ENCODE measurements around the gene EHMT2. TPM values are rescaled to one million over a fixed set of nuclear protein-coding genes. Genes with fewer than 3 reads are reported as not detected.

Gene EHMT2
- total and polyA plus RNA-seq, 2 of the 13 experiments (the other 11 are each of a cell fraction or from before 2014, with no cell fraction given), result 55.2 to 69.2 TPM

DNA sequence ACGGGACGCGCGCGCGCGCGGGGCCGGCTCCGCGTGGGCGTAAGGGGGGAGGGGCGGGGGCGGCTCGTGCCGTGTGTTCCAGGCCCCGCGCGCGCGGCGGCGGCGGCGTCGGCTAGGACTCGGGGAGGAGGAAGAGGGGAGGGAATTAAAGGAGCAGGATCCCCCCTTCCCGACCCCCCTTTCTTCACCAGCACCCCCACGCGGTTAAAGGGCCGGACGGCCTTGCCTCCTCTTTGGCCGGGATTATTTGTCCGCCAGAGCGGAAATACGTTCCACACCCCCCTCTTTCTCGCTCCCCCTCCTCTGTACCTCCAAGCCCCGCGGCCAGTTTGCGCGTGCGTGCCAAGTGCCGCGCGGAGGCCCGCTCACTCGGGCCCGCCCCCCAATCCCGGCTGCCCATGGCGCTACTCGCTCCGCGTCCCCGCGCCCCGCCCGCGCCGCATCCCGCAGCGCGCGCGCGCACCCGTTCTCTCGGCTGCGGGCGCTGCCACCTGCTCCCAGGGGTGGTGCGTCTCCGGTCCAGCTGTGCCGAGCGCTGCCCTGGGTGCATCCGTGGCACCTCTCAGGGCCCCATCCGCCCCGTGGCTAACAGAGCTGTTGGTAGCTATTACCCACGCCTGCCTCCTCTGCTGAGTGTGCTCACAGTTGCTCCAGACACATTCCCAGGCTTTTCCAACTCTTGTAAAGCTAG, 4.6 kb upstream of the EHMT2 start, which contains the start of gene ZBTB12:
TSS of gene ZBTB12 (minus strand) at position 134 of the 691 bp plus-strand sequence. CDS start 781 bp downstream, outside the sequence.
- in situ Hi-C loops (cut with HindIII; ENCODE audit: extremely low pct_ligation_motif_present, low pct_unique_long_range_greater_than_20kb) (loop anchor here (5.0 to 25.0 kb wide), 2 partner anchors 45 to 1060 kb away; partner anchors contain the start of genes BRD2, CFB and HLA-DMA), intact Hi-C loops (cut with micrococcal nuclease; ENCODE audit: unreplicated experiment) (loop anchor here (1.0 to 2.0 kb wide), 3 partner anchors 21 to 50 kb away; no protein-coding TSS in a partner anchor)
- Histone ChIP-seq H3K27me3 (ENCODE audit: control insufficient read depth in 1 of 2, insufficient read depth in 2 of 2, low read length in 2 of 2) (peaks cover 1 to 13% of the 10 kb centered on the region in 2 experiments; a peak in 2 of 5 replicates), H3K4me2 (ENCODE audit: low read depth, low read length) (peak within 1 kb of the TSS; percentile 95), H3K4me3 (replicated peaks in 1 of 3; ENCODE audit: insufficient read depth in 1 of 3, low read depth in 2 of 3, low read length in 3 of 3) (peak within 1 kb of the TSS; percentile 65 to 78 (median 67)), H3K79me2 (ENCODE audit: insufficient read depth, low read length) (peaks cover 17% of the 10 kb centered on the region), H3K9me3 (ENCODE audit: low read length) (no peaks in the 10 kb centered on the region), H3K36me3 (replicated peaks in 1 of 2; ENCODE audit: control insufficient read depth in 1 of 2, insufficient read depth in 2 of 2, low read length in 2 of 2) (no peaks in the 10 kb centered on the region), H3K27ac (ENCODE audit: extremely low read length, insufficient read depth, low read length) (peak within 1 kb of the TSS; percentile 60), H3K9ac (ENCODE audit: insufficient read depth, low read depth, low read length) (peak within 1 kb of the TSS; percentile 66), H4K20me1 (ENCODE audit: insufficient read depth, low read length) (no peaks in the 10 kb centered on the region), H2AFZ (ENCODE audit: low read length) (no peak within 1 kb of the TSS), H3K4me1 (ENCODE audit: insufficient read depth, low read length) (peaks cover 51% of the 10 kb centered on the region)
- WGBS (ENCODE audit: low lambda C conversion rate), result 1% methylated on average over 60 of the region's 77 CpGs
- FAIRE-seq, result peak; percentile 95
- DNase-seq (ENCODE audit: low spot score), result peak; percentile 96
- CTCF ChIA-PET (ENCODE audit: low intra/inter-chr PET ratio, low total read pairs), result interaction anchor here (1.3 kb wide), 1 partner anchor 51 kb away, joined by 4 read pairs; no protein-coding TSS in a partner anchor
- BruUV-seq (replicated peaks), result no TSS peak
- POLR2A ChIA-PET, result interaction anchor here (0.7 to 5.6 kb wide), 19 partner anchors 16 to 199 kb away, joined by 3 to 69 read pairs (median 5); partner anchors contain the start of genes ABHD16A, C2, CFB and HSPA1A
- ATAC-seq, result peak; percentile 76
- TF ChIP-seq DNMT1 (CRISPR knock-in tag; IDR thresholded peaks at IDR 0.05) (peak; percentile 91), SAFB2 (CRISPR knock-in tag; IDR thresholded peaks at IDR 0.05; ENCODE audit: borderline replicate concordance, low read depth) (peak; percentile 89), ZNF746 (CRISPR knock-in tag; IDR thresholded peaks at IDR 0.05) (peak; percentile 86; the same call in 1 of the 2 replicates), HOXA5 (CRISPR knock-in tag; IDR thresholded peaks at IDR 0.05) (peak; percentile 52; the same call in 1 of the 2 replicates), ZBTB20 (CRISPR knock-in tag; IDR thresholded peaks at IDR 0.05; ENCODE audit: borderline replicate concordance, low read depth) (0 out of 2 replicates have a peak, but pooled peaks have one; percentile 27), ZNF431 (CRISPR knock-in tag; IDR thresholded peaks at IDR 0.05; ENCODE audit: borderline replicate concordance, low read depth) (peak; percentile 96), AGO2 (optimal IDR thresholded peaks at IDR 0.05; ENCODE audit: low read depth, low read length) (peak; percentile 98), LCORL (IDR thresholded peaks at IDR 0.05) (no peak), LCORL (CRISPR knock-in tag; IDR thresholded peaks at IDR 0.05) (peak; percentile 75; the same call in 1 of the 2 replicates), FOXA3 (CRISPR knock-in tag; IDR thresholded peaks at IDR 0.05) (no peak), REL (CRISPR knock-in tag; conservative IDR thresholded peaks at IDR 0.05) (no peak), RCOR2 (CRISPR knock-in tag; IDR thresholded peaks at IDR 0.05) (no peak), SALL2 (CRISPR knock-in tag; IDR thresholded peaks at IDR 0.05) (0 out of 2 replicates have a peak, but pooled peaks have one; percentile 21), POLR2AphosphoS5 (IDR thresholded peaks at IDR 0.05; ENCODE audit: low read depth, low read length) (0 out of 2 replicates have a peak, but pooled peaks have one; percentile 32), ZNF747 (CRISPR knock-in tag; IDR thresholded peaks at IDR 0.05; ENCODE audit: borderline replicate concordance) (peak; percentile 84), KDM5B (CRISPR knock-in tag; IDR thresholded peaks at IDR 0.05; ENCODE audit: borderline replicate concordance) (peak; percentile 53; the same call in 1 of the 2 replicates)
- TF ChIP-seq, protein P1, sequence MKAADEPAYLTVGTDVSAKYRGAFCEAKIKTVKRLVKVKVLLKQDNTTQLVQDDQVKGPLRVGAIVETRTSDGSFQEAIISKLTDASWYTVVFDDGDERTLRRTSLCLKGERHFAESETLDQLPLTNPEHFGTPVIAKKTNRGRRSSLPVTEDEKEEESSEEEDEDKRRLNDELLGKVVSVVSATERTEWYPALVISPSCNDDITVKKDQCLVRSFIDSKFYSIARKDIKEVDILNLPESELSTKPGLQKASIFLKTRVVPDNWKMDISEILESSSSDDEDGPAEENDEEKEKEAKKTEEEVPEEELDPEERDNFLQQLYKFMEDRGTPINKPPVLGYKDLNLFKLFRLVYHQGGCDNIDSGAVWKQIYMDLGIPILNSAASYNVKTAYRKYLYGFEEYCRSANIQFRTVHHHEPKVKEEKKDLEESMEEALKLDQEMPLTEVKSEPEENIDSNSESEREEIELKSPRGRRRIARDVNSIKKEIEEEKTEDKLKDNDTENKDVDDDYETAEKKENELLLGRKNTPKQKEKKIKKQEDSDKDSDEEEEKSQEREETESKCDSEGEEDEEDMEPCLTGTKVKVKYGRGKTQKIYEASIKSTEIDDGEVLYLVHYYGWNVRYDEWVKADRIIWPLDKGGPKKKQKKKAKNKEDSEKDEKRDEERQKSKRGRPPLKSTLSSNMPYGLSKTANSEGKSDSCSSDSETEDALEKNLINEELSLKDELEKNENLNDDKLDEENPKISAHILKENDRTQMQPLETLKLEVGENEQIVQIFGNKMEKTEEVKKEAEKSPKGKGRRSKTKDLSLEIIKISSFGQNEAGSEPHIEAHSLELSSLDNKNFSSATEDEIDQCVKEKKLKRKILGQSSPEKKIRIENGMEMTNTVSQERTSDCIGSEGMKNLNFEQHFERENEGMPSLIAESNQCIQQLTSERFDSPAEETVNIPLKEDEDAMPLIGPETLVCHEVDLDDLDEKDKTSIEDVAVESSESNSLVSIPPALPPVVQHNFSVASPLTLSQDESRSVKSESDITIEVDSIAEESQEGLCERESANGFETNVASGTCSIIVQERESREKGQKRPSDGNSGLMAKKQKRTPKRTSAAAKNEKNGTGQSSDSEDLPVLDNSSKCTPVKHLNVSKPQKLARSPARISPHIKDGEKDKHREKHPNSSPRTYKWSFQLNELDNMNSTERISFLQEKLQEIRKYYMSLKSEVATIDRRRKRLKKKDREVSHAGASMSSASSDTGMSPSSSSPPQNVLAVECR (CRISPR knock-in tag; IDR thresholded peaks at IDR 0.05; ENCODE audit: borderline replicate concordance), result peak; percentile 68; the same call in 1 of the 2 replicates
- TF ChIP-seq, protein P2, sequence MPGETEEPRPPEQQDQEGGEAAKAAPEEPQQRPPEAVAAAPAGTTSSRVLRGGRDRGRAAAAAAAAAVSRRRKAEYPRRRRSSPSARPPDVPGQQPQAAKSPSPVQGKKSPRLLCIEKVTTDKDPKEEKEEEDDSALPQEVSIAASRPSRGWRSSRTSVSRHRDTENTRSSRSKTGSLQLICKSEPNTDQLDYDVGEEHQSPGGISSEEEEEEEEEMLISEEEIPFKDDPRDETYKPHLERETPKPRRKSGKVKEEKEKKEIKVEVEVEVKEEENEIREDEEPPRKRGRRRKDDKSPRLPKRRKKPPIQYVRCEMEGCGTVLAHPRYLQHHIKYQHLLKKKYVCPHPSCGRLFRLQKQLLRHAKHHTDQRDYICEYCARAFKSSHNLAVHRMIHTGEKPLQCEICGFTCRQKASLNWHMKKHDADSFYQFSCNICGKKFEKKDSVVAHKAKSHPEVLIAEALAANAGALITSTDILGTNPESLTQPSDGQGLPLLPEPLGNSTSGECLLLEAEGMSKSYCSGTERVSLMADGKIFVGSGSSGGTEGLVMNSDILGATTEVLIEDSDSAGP (CRISPR knock-in tag; IDR thresholded peaks at IDR 0.05; ENCODE audit: borderline replicate concordance), result peak; percentile 89

Measured in HepG2 (cell line).